Activated T-helper 9 cell treated with anti-CD3 and anti-CD28 coated beads, Interleukin-2, amount 50 U/mL, for 16 hours (primary cell): ENCODE data around the gene ZNF146.
A peak's percentile ranks its signal among the peaks of the same experiment; 100 is the strongest.
"Not testable (repeated sequence)": the region's sequence is repeated elsewhere in the genome, so short reads cannot be mapped to it uniquely, and the experiment has no call there.

Source experiments
- DNase-seq: peaks from one replicate; pipeline ENCODE4 v3.0.0-alpha.2; 2020; ENCODE audit warnings: low read depth

ZNF146 gene

DNA sequence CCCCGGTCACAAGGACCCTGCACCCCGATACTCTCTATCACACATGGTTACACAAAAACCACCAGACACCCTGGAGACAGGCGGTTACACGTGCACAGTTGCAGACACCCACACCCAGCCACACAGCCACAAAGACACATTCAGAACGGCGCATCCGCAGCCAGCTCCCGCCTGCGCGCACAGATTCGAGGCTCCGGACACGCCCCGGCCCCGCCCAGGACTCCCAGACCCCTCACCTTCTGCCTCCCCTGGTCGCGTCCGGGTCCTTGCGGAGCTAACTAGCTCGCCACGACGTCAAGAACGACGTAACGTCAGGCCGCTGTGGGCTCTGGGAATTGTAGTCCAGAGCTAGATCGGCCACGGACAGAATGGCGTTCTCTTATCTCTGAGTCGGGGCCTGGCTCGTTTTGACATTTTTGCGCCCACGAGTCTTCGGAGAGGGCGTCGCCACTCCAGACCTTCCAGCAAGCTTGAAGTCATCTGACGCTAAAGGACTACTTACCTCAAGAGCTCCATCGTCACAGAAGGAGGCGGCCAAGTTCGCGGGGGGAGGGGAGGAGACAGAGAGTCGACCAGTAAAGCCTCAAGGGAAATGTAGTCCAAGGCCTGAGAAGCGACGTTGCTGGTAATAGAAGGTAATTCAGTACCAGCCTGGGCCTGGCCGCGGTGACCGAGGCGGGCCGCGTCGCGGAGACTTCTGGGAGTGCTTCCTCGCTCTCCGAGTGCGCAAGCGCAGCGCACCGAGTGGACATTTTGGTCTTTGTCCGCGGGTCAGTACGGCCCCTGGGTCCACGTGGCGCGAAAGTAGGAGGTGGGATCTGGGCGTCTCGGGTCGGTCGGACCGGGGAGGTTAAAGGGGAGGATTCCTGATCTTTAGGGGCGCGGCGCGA lies at the start of gene ZNF146, which contains the start of gene ZNF565:
Gene ZNF146, plus strand, starts transcription at position 721 of the 890 bp plus-strand sequence. CDS start 21,335 bp downstream, outside the sequence.
Gene ZNF565, minus strand, starts transcription at position 280 of the 890 bp plus-strand sequence. CDS start 12,680 bp downstream, outside the sequence.
- peak; percentile 94 for DNase-seq

GRCh38 chr19:36169084-36169760 lies 45.7 kb upstream of the ZNF146 start:
- no peak for DNase-seq

DNA sequence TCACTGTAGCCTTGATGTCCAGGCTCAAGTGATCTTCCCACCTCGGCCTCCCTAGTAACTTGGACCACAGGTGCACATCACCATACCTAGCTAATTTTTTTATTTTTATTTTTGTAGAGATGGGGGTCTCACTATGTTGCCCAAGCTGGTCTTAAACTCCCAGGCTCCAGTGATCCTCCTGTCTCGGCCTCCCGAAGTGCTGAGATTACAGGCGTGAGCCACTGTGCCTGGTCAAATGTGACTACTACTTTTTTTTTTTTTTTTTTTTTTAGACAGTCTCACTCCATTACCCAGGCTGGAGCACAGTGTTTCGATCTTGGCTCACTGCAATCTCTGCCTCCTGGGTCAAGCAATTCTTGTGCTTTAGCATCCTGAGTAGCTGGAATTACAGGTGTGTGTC lies 42.1 kb upstream of the ZNF146 start:
- DNase-seq = no peak

DNA sequence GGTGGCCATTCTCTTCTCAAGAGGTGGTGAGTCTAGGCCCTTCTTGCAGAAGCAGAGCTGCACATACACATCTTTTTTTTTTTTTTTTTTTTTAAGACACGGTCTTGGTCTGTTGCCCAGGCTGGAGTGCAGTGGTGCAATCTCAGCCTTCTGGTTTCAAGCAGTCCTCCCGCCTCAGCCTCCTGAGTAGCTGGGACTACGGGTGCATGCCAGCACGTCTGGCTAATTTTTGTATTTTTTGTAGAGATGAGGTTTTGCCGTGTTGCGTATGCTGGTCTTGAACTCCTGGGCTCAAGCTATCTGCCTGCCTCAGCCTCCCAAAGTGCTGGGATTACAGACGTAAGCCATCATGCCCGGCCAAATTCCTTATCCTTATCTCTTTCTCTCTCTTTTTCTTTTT lies 41.1 kb upstream of the ZNF146 start:
- not testable (repeated sequence) for DNase-seq

GRCh38 chr19:36179077-36179476 lies 35.8 kb upstream of the ZNF146 start:
- not testable (repeated sequence) for DNase-seq

DNA sequence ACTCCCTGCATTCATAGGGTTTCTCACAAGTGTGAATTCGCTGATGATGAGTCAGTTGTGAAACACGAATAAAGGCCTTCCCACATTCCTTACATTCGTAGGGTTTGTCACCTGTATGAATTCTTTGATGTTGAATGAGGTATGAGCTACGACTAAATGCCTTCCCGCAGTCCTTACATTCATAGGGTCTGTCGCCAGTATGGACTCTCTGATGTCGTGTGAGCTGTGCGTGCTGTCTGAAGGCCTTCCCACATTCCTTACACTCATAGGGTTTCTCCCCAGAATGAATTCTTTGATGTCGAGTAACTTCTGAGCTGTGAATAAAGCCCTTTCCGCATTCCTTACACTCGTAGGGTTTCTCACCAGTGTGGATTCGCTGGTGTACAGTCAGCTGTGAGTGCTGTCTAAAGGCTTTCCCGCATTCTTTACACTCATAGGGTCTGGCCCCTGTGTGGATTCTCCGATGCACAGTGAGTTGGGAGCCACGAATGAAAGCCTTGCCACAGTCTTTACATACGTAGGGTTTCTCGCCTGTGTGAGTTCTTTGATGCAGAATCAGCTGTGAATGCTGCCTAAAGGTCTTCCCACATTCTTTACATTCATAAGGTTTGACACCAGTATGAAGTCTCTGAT lies 32.2 kb upstream of the ZNF146 start:
- DNase-seq = no peak

DNA sequence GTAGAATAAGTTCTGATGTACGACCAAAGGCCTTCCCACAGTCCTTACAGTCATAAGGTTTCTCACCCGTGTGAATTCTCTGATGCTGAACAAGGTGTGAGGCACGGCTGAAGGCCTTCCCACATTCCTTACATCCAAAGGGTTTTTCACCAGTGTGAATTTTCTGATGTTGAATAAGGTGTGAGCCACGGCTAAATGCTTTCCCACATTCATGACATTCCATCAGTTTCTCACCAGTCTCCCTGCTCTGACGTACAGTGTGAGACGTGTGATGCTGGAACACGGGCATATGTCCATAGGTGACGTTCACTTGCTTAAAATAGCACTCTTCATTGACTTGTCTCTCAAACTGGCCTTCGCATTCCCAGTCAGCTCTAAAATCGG lies 31.7 kb upstream of the ZNF146 start:
- no peak for DNase-seq

- not testable (repeated sequence) for DNase-seq
Measured at GRCh38 chr19:36186722-36187121, 28.2 kb upstream of the ZNF146 start.

DNA sequence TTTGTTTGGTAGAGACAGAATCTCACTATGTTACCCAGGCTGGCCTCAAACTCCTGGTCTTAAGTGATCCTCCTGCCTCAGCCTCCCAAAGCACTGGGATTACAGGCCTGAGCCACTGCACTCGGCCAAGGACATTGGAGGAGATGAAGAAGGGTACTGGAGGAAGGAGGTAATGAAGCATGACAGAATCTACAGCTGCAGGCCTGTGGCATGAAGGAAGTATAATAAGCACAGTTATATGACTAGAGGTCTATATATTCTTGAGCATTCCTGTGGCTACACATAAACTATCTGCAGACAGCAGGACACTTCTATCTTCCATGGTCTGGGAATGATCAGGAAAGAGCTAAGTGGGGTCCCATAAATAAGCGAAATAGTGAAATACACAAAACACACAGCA lies 18.7 kb upstream of the ZNF146 start:
- DNase-seq = no peak

DNA sequence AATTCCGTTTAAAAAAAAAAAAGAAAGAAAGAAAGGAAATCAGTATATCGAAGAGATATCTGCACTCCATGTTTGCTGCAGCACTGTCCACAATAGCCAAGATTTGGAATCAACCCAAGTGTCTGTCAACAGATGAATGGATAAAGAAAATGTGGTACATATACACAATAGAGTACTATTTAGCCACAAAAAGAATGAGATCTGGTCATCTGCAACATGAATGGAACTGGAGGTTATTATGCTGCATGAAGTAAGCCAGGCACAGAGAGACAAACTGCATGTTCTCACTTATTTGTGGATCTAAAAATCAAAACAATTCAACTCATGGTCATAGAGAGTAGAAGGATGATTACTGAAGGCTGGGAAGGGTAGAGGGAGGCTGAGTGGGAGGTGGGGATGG lies 16.8 kb upstream of the ZNF146 start:
- no peak for DNase-seq

GRCh38 chr19:36201684-36202083 lies 13.2 kb upstream of the ZNF146 start:
- no peak for DNase-seq

GRCh38 chr19:36203293-36203692 lies 11.6 kb upstream of the ZNF146 start:
- no peak for DNase-seq

- no peak for DNase-seq
Measured at GRCh38 chr19:36207605-36208252, 7.2 kb upstream of the ZNF146 start.

- DNase-seq = no peak
Measured at GRCh38 chr19:36209372-36209771, 5.5 kb upstream of the ZNF146 start.

GRCh38 chr19:36210497-36210896 lies 4.4 kb upstream of the ZNF146 start:
- DNase-seq = no peak

DNA sequence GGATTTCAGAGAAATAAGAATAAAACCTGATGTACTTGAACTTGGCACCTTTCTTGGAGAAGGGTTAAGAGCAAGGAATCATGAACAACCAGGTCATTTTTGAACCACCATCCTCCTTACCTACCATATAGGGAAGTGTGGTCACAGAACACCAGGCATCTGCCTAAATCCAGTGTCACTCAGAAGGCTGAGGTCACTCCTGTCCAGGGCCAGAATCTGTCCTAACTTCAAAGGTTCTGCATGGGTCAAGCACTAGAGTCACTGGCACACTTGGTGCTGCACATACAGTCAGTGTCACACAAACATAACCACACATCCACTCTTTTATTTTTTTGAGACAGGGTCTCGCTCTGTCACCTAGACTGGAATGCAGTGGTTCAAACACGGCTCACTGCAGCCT lies 2.0 kb upstream of the ZNF146 start:
- no peak for DNase-seq

DNA sequence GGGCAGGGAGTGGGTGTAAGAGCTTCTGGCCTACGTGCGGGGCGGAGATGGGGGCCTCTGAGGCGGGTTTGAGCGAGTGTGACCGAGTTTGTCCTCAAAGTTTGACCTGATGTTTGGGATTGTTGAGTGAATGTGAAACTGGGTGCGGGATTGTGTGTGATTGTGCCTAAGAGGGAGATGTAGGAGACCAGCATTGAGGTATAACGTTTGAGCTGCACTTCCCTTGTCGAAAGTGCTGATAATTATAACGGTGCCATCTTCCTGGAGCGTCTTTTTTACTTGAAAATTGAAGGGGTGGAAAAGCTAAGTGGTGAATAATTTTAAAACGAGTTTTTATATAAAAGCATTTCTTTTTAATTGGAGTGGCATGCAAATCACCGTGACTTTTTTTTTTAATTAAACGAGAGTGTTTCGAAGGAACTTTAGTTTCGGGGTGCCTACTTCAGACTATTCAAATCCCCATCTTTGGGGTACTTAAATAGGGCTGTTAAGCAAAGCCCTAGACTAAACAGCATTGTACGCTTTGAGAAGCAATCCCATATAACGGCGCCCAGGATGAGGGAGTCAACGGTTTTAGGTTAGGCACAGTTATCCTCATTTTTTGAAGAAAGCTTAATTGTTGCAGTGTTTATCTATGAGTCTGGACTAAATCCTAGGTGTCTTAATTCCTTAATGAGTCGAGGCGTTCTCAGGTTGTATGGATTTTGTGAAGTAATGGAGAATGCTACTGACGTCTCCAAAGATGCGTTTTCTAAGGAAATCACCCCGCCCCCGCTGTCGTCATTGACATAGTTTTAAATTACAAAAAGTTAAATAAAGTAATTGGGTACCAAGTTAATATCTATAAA lies 594 bp downstream of the ZNF146 start:
- DNase-seq = no peak

- no peak for DNase-seq
Measured at GRCh38 chr19:36221474-36221873, 6.6 kb downstream of the ZNF146 start.

- no peak for DNase-seq
Measured at GRCh38 chr19:36222503-36222902, 7.6 kb downstream of the ZNF146 start.

DNA sequence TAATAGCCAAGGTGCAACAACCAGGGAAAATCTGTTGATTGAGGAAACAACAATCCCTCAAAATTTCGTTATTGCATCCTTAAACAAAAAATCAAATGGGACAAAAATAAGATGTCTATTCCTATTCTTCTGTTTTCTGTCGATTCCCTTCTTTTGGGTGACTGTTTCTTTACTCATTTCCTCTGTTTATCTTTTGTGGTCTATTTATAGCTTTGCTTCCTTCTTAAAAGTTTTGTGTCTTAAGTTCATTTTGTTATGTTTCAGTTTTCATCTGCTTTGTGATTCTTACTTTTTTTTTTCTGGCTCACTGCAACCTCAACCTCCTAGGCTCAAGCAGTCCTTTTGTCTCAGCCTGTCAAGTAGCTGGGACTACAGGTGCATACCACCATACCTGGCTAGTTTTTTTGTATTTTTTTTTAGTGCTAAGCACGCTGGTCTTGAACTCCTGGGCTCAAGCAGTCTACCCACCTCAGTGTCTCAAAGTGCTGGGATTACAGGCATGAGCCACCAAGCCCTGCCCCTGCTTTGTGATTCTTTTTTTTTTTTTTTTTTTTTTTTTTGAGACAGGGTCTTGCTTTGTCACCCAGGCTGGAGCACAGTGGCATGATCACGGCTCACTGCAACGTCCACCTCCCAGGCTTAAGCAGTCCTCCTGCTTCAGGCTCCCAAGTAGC lies 10.4 kb downstream of the ZNF146 start:
- no peak for DNase-seq

- not testable (repeated sequence) for DNase-seq
Measured at GRCh38 chr19:36233626-36234025, 18.7 kb downstream of the ZNF146 start.
